ENCODE data around the gene CEACAM6.

The CEACAM6 gene

GRCh38 chr19:41792513-41793413 lies 37.4 kb downstream of the CEACAM6 start:
- Histone ChIP-seq H3K4me3 (no peak overlapping the region), H3K27ac (no peak overlapping the region)

GRCh38 chr19:41793414-41793727 lies 38.0 kb downstream of the CEACAM6 start:
- no peak overlapping the region for H3K27ac ChIP-seq
- H3K4me3 ChIP-seq: no peak overlapping the region

GRCh38 chr19:41795031-41795461 lies 39.7 kb downstream of the CEACAM6 start:
- Histone ChIP-seq H3K4me3 (no peak overlapping the region), H3K27ac (no peak overlapping the region)

- no peak within 1 kb of the TSS for H3K4me3 ChIP-seq
Observed at GRCh38 chr19:41796362-41796761, 41.0 kb downstream of the CEACAM6 start, which contains the start of gene CEACAM3. CEACAM3 (plus strand) TSS chr19:41796587; CDS start chr19:41796678, 91 bp downstream.

GRCh38 chr19:41796901-41797300 lies 41.6 kb downstream of the CEACAM6 start:
- peak overlapping the region in 2 of 21 experiments; percentile 47 to 65 for H3K27ac ChIP-seq

More at GRCh38 chr19:41796362-41796761, 41.0 kb downstream of the CEACAM6 start, which contains the start of gene CEACAM3:
- H3K27ac ChIP-seq: peak within 1 kb of the TSS in 3 of 21 experiments; percentile 8 to 65 (median 47)

GRCh38 chr19:41799444-41800000 lies 44.2 kb downstream of the CEACAM6 start:
- H3K27ac ChIP-seq: peak overlapping the region in 2 of 21 experiments; percentile 8 to 41
- no peak overlapping the region for H3K4me3 ChIP-seq

More at GRCh38 chr19:41796901-41797300, 41.6 kb downstream of the CEACAM6 start:
- no peak overlapping the region for H3K4me3 ChIP-seq

- peak overlapping the region in 10 of 21 experiments; percentile 2 to 58 (median 22) for H3K27ac ChIP-seq
- no peak overlapping the region for H3K4me3 ChIP-seq
Observed at GRCh38 chr19:41801031-41801430, 45.7 kb downstream of the CEACAM6 start.

- Histone ChIP-seq H3K4me3 (no peak overlapping the region), H3K27ac (peak overlapping the region in 9 of 21 experiments; percentile 7 to 72 (median 49))
Observed at GRCh38 chr19:41801792-41802211, 46.5 kb downstream of the CEACAM6 start.

- Histone ChIP-seq H3K4me3 (no peak overlapping the region), H3K27ac (peak overlapping the region in 7 of 21 experiments; percentile 7 to 72 (median 31))
Observed at GRCh38 chr19:41802770-41803169, 47.4 kb downstream of the CEACAM6 start.

GRCh38 chr19:41804336-41804735 lies 49.0 kb downstream of the CEACAM6 start:
- Histone ChIP-seq H3K4me3 (no peak overlapping the region), H3K27ac (peak overlapping the region in 2 of 21 experiments; percentile 17 to 29)

- Histone ChIP-seq H3K27ac (no peak overlapping the region), H3K4me3 (no peak overlapping the region)
Observed at GRCh38 chr19:41807176-41807575, 51.8 kb downstream of the CEACAM6 start.

GRCh38 chr19:41808663-41809566 lies 53.6 kb downstream of the CEACAM6 start:
- no peak overlapping the region for H3K4me3 ChIP-seq
- H3K27ac ChIP-seq: peak overlapping the region in 5 of 21 experiments; percentile 37 to 76 (median 67)

- peak overlapping the region in 15 of 21 experiments; percentile 3 to 76 (median 54) for H3K27ac ChIP-seq
Observed at GRCh38 chr19:41810301-41810700, 55.0 kb downstream of the CEACAM6 start.

GRCh38 chr19:41811036-41811435 lies 55.7 kb downstream of the CEACAM6 start:
- H3K4me3 ChIP-seq: no peak overlapping the region
- peak overlapping the region in 12 of 21 experiments; percentile 3 to 76 (median 56) for H3K27ac ChIP-seq

More at GRCh38 chr19:41810301-41810700, 55.0 kb downstream of the CEACAM6 start:
- no peak overlapping the region for H3K4me3 ChIP-seq

- H3K27ac ChIP-seq: peak overlapping the region in 2 of 21 experiments; percentile 30 to 76
- H3K4me3 ChIP-seq: no peak overlapping the region
Observed at GRCh38 chr19:41811981-41812380, 56.7 kb downstream of the CEACAM6 start.

- Histone ChIP-seq H3K27ac (no peak overlapping the region), H3K4me3 (no peak overlapping the region)
Observed at GRCh38 chr19:41813911-41814310, 58.6 kb downstream of the CEACAM6 start.

- no peak overlapping the region for H3K4me3 ChIP-seq
- H3K27ac ChIP-seq: no peak overlapping the region
Observed at GRCh38 chr19:41815301-41815700, 60.0 kb downstream of the CEACAM6 start.

GRCh38 chr19:41816761-41817160 lies 61.4 kb downstream of the CEACAM6 start:
- H3K4me3 ChIP-seq: no peak overlapping the region
- H3K27ac ChIP-seq: no peak overlapping the region

GRCh38 chr19:41821003-41821735 lies 65.8 kb downstream of the CEACAM6 start:
- H3K4me3 ChIP-seq: no peak overlapping the region

More at GRCh38 chr19:41821003-41821735, 65.8 kb downstream of the CEACAM6 start:
- no peak overlapping the region for H3K27ac ChIP-seq

All from skin epidermis (tissue), 12 donors.